GM12878 (cell line): ENCODE measurements around the gene NFASC. TPM values are rescaled to one million over a fixed set of nuclear protein-coding genes. Genes with fewer than 3 reads are reported as not detected.

Source experiments
- ATAC-seq: fragments of 200-7000 bp; cut with Tn5 transposase; 3 replicates; pipeline ENCODE4 v1.9.1; 2020; ENCODE audit warnings: mild to moderate bottlenecking, moderate library complexity
- BruUV-seq: library from RNA; stranded (reverse); fragments of 400-500 nt; replicated peaks from 2 replicates; lab custom pipeline; 2021; lab: Mats Ljungman, UMichigan
- CTCF ChIA-PET: fragments of 300-600 bp; sonication (Branson Sonifier 250); formaldehyde crosslinking; extraction: SDS; loops from one replicate; lab custom pipeline; 2021; ENCODE audit warnings: inconsistent platforms; lab: Yijun Ruan, JAX
- POLR2A ChIA-PET: fragments of 350-600 bp; formaldehyde crosslinking; extraction: SDS; loops from one replicate; lab custom pipeline; 2021; ENCODE audit warnings: inconsistent platforms; lab: Charles Lee
- RAD21 ChIA-PET: fragments of 300-600 bp; sonication (Branson Sonifier 250); formaldehyde crosslinking; loops from one replicate; lab custom pipeline; 2023; ENCODE audit warnings: antibody characterized with exemption; ENCODE audit not compliant: unreplicated experiment; lab: Charles Lee
- SMC1A ChIA-PET: fragments of 300-600 bp; sonication (Branson Sonifier 250); formaldehyde crosslinking; loops from one replicate; lab custom pipeline; 2023; ENCODE audit not compliant: unreplicated experiment, uncharacterized antibody; lab: Charles Lee
- DNase-seq: peaks from one replicate; pipeline ENCODE4 v3.0.0-alpha.2; 2011; ENCODE audit warnings: low read depth, low spot score
- FAIRE-seq: peaks from 3 replicates; lab custom pipeline; 2011; peaks lifted over from hg19 to GRCh38; lab: Jason Lieb, UNC
- H2AFZ ChIP-seq: 2 replicates; pipeline ENCODE4 v1.6.0; 2011; ENCODE audit warnings: low read depth, low read length, control low read depth; ENCODE audit not compliant: control insufficient read depth
- H3K27ac ChIP-seq: 2 replicates; pipeline ENCODE4 v1.5.1; 2011; ENCODE audit warnings: control low read depth; ENCODE audit not compliant: control insufficient read depth, insufficient read depth
- H3K27me3 ChIP-seq, 2 experiments: replicated peaks in 1 of 2; 2 replicates each; pipeline versions ENCODE4 v1.6.0 to v1.6.1; 2011; ENCODE audit warnings: low read length in 1 of 2; ENCODE audit not compliant: control insufficient read depth in 2 of 2, insufficient read depth in 2 of 2
- H3K36me3 ChIP-seq, 2 experiments: 2 replicates each; pipeline ENCODE4 v1.5.1; 2011; ENCODE audit warnings: low read length in 1 of 2; ENCODE audit not compliant: control insufficient read depth in 2 of 2, insufficient read depth in 2 of 2
- H3K4me1 ChIP-seq: 2 replicates; pipeline ENCODE4 v1.6.1; 2011; ENCODE audit warnings: mild to moderate bottlenecking, low read length, moderate library complexity, mixed read lengths; ENCODE audit not compliant: control insufficient read depth, insufficient read depth
- H3K4me2 ChIP-seq: 2 replicates; pipeline ENCODE4 v1.6.0; 2011; ENCODE audit warnings: control low read depth; ENCODE audit not compliant: control insufficient read depth, insufficient read depth
- H3K4me3 ChIP-seq: fragments of 200-600 bp; sonication (generic); 2 replicates; pipeline ENCODE4 v1.5.1; 2016
- H3K79me2 ChIP-seq: 2 replicates; pipeline ENCODE4 v1.6.0; 2011; ENCODE audit warnings: low read length; ENCODE audit not compliant: control insufficient read depth, insufficient read depth
- H3K9ac ChIP-seq: 2 replicates; pipeline ENCODE4 v1.8.0; 2011; ENCODE audit warnings: low read length, control low read depth, mixed read lengths; ENCODE audit not compliant: control insufficient read depth, insufficient read depth
- H3K9me3 ChIP-seq: replicated peaks from 3 replicates; pipeline ENCODE4 v1.5.1; 2011; ENCODE audit warnings: mild to moderate bottlenecking, low read length; ENCODE audit not compliant: control insufficient read depth, insufficient read depth
- H4K20me1 ChIP-seq: 2 replicates; pipeline ENCODE4 v1.6.0; 2011; ENCODE audit not compliant: control insufficient read depth, insufficient read depth
- ATF7 ChIP-seq: fragments of 450-650 bp; IDR thresholded peaks from 2 replicates; pipeline ENCODE4 v1.6.1; 2016; ENCODE audit warnings: low read depth, mild to moderate bottlenecking
- KLF5 ChIP-seq: fragments of 450-650 bp; IDR thresholded peaks from 2 replicates; pipeline ENCODE4 v1.6.1; 2014; ENCODE audit warnings: mild to moderate bottlenecking; ENCODE audit not compliant: partially characterized antibody
- NKRF ChIP-seq: fragments of 450-650 bp; conservative IDR thresholded peaks from 2 replicates; pipeline ENCODE4 v1.6.1; 2017; ENCODE audit warnings: mild to moderate bottlenecking, moderate library complexity
- PKNOX1 ChIP-seq: fragments of 450-650 bp; IDR thresholded peaks from 2 replicates; pipeline ENCODE4 v1.6.1; 2016; ENCODE audit warnings: mild to moderate bottlenecking
- RBBP5 ChIP-seq: fragments of 200-600 bp; sonication (generic); conservative IDR thresholded peaks from 2 replicates; pipeline ENCODE4 v1.6.1; 2016
- SIX5 ChIP-seq: IDR thresholded peaks from 2 replicates; pipeline ENCODE4 v1.6.1; 2011; ENCODE audit warnings: mild to moderate bottlenecking, low read depth, low read length, moderate library complexity; ENCODE audit not compliant: severe bottlenecking
- ZNF687 ChIP-seq: fragments of 450-650 bp; IDR thresholded peaks from 2 replicates; pipeline ENCODE4 v1.6.1; 2017; ENCODE audit warnings: mild to moderate bottlenecking, moderate library complexity
- WGBS: methylation state at CpG from one replicate; pipeline ENCODE4 v1.1.6; 2016; ENCODE audit warnings: low lambda C conversion rate; ENCODE audit not compliant: insufficient replicate concordance, insufficient coverage; ENCODE audit errors: missing lambda C conversion rate; 5-methylcytosine and 5-hydroxymethylcytosine counted together
- in situ Hi-C: fragments of 300-500 bp; cut with MboI; formaldehyde crosslinking; loops from 9 replicates; pipeline ENCODE4 v1.14.3; 2018; ENCODE audit warnings: mixed read lengths
- intact Hi-C: fragments of 100-400 bp; cut with micrococcal nuclease; formaldehyde crosslinking; loops from one replicate; pipeline ENCODE4 v1.14.2; 2022; ENCODE audit not compliant: unreplicated experiment
- polyA plus RNA-seq, 11 experiments: library from polyadenylated mRNA; depleted of rRNA in 4 of 11; unstranded in 6 of 11; stranded (reverse) in 5 of 11; fragments of >200 nt; fragmentation: Nextera tagmentation in 4 of 11; fragmentation: Illumina TruSeq in 1 of 11; extraction: Ambion mirVana in 4 of 11; extraction: Trizol in 1 of 11; gene quantifications; 1 replicate in 1 of 11; 2 replicates in 10 of 11; pipeline versions ENCODE4 v1.2.1 to v1.2.3, GENCODE V29; 2011 to 2016; ENCODE audit warnings: inconsistent platforms in 2 of 11, missing spikeins in 2 of 11, low read depth in 1 of 11
- total RNA-seq, 4 experiments: library from RNA; depleted of rRNA in 3 of 4; stranded (reverse); fragments of >200 nt in 3 of 4; fragmentation: Illumina TruSeq in 1 of 4; extraction: Trizol in 1 of 4; gene quantifications; 2 replicates each; pipeline versions ENCODE4 v1.2.1 to v1.2.3, GENCODE V29; 2013 to 2021

Gene NFASC
- total and polyA plus RNA-seq, 10 of the 15 experiments (the other 5 are each of a cell fraction or from before 2014, with no cell fraction given): 0.04 to 0.31 (median 0.12) TPM; not detected in 4

- SMC1A ChIA-PET: no interaction called here
- no peak overlapping the region for H3K4me2 ChIP-seq
- ATAC-seq (no peak), DNase-seq (no peak), FAIRE-seq (no peak)
- no peak overlapping the region for H3K27ac ChIP-seq
- no peak overlapping the region for H2AFZ ChIP-seq
- CTCF ChIA-PET: interaction anchor here (0.7 kb wide), 1 partner anchor 128 kb away, joined by 3 read pairs; no protein-coding TSS in a partner anchor
- TF ChIP-seq RBBP5 (no peak), ATF7 (no peak), KLF5 (no peak), ZNF687 (no peak), SIX5 (no peak), NKRF (no peak), PKNOX1 (no peak)
- WGBS: 31% methylated on average over 6 of the region's 6 CpGs
- RAD21 ChIA-PET: no interaction called here
- H3K4me1 ChIP-seq: no peaks in the 10 kb centered on the region
- in situ Hi-C loops (no loop called here), intact Hi-C loops (no loop called here)
- no peaks in the 10 kb centered on the region for H3K36me3 ChIP-seq
- H4K20me1 ChIP-seq: no peaks in the 10 kb centered on the region
- POLR2A ChIA-PET: no interaction called here
- BruUV-seq: no TSS peak
- H3K9ac ChIP-seq: no peak overlapping the region
- H3K4me3 ChIP-seq: no peak overlapping the region
- H3K79me2 ChIP-seq: no peaks in the 10 kb centered on the region
- peaks cover 0 to 3% of the 10 kb centered on the region in 2 experiments; a peak in 2 of 4 replicates for H3K27me3 ChIP-seq
- no peaks in the 10 kb centered on the region for H3K9me3 ChIP-seq
Observed at GRCh38 chr1:204872262-204872881, 1.7 kb downstream of the NFASC start.
